AG04450 (cell line): ENCODE results near the gene SEC24D. TPM values are rescaled to one million over a fixed set of nuclear protein-coding genes. Genes with fewer than 3 reads are reported as not detected.

Experiments used
- CTCF ChIA-PET: fragments of 300-600, 350-600 bp; formaldehyde crosslinking; extraction: SDS; loops from one replicate; lab custom pipeline; 2022; ENCODE audit warnings: antibody characterized with exemption, inconsistent platforms; lab: Charles Lee
- POLR2A ChIA-PET: fragments of 350-600 bp; formaldehyde crosslinking; extraction: SDS; loops from one replicate; lab custom pipeline; 2021; ENCODE audit warnings: antibody characterized with exemption, inconsistent platforms; lab: Yijun Ruan, JAX
- DNase-seq: peaks from one replicate; pipeline ENCODE4 v3.0.0-alpha.2; 2011; ENCODE audit warnings: low read depth, low spot score
- H3K27ac ChIP-seq: one replicate; pipeline ENCODE4 v1.5.1; 2012; ENCODE audit warnings: low read depth, low read length, control low read depth
- H3K27me3 ChIP-seq: one replicate; pipeline ENCODE4 v1.6.0; 2012; ENCODE audit warnings: low read length; ENCODE audit not compliant: control insufficient read depth, insufficient read depth
- H3K4me3 ChIP-seq: 2 replicates; pipeline ENCODE4 v1.5.1; 2011; ENCODE audit warnings: mild to moderate bottlenecking, low read depth, low read length, control low read depth
- H3K9me3 ChIP-seq: 2 replicates; pipeline ENCODE4 v1.5.1; 2012; ENCODE audit warnings: low read length; ENCODE audit not compliant: control insufficient read depth, insufficient read depth
- polyA plus RNA-seq: library from polyadenylated mRNA; depleted of rRNA; stranded (reverse); fragments of >200 nt; gene quantifications from 2 replicates; pipeline ENCODE4 v1.2.3, GENCODE V29; 2011
- TF ChIP-seq, protein P1 (sequence below): IDR thresholded peaks from 2 replicates; pipeline ENCODE4 v1.5.1; 2011; ENCODE audit warnings: low read depth, low read length, control low read depth, inconsistent platforms

SEC24D gene
- polyA plus RNA-seq, 1 experiment, result 113 TPM

DNA sequence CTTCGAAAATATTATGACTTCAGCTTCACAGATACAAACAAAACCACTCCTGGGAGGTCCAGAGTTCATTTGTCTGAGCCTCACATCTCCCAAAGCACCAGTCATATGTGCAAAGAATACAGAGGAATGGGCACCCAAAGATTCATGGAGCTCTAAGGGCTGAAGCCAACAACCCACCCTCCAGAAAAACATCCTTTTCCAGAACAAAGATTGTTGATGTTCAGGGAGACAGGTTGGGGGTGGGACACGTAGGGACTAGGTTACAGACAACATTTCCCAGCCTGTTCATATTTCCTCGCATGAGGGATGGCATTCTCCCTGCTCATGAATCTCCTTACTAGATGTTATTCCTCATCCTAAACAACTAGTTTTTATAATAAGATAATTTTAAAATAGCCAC lies 79.5 kb downstream of the SEC24D start:
- no peaks in the 10 kb centered on the region for H3K9me3 ChIP-seq
- POLR2A ChIA-PET, result interaction anchor here (0.6 kb wide), 1 partner anchor 46 kb away, joined by 4 read pairs; no protein-coding TSS in a partner anchor
- CTCF ChIA-PET, result interaction anchor here (0.6 to 1.6 kb wide), 3 partner anchors 15 to 415 kb away, joined by 3 to 7 read pairs (median 3); no protein-coding TSS in a partner anchor
- peak overlapping the region; percentile 32 for H3K27ac ChIP-seq
- H3K4me3 ChIP-seq, result no peak overlapping the region
- DNase-seq, result no peak
- TF ChIP-seq, protein P1, sequence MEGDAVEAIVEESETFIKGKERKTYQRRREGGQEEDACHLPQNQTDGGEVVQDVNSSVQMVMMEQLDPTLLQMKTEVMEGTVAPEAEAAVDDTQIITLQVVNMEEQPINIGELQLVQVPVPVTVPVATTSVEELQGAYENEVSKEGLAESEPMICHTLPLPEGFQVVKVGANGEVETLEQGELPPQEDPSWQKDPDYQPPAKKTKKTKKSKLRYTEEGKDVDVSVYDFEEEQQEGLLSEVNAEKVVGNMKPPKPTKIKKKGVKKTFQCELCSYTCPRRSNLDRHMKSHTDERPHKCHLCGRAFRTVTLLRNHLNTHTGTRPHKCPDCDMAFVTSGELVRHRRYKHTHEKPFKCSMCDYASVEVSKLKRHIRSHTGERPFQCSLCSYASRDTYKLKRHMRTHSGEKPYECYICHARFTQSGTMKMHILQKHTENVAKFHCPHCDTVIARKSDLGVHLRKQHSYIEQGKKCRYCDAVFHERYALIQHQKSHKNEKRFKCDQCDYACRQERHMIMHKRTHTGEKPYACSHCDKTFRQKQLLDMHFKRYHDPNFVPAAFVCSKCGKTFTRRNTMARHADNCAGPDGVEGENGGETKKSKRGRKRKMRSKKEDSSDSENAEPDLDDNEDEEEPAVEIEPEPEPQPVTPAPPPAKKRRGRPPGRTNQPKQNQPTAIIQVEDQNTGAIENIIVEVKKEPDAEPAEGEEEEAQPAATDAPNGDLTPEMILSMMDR, result no peak
- no peaks in the 10 kb centered on the region for H3K27me3 ChIP-seq

DNA sequence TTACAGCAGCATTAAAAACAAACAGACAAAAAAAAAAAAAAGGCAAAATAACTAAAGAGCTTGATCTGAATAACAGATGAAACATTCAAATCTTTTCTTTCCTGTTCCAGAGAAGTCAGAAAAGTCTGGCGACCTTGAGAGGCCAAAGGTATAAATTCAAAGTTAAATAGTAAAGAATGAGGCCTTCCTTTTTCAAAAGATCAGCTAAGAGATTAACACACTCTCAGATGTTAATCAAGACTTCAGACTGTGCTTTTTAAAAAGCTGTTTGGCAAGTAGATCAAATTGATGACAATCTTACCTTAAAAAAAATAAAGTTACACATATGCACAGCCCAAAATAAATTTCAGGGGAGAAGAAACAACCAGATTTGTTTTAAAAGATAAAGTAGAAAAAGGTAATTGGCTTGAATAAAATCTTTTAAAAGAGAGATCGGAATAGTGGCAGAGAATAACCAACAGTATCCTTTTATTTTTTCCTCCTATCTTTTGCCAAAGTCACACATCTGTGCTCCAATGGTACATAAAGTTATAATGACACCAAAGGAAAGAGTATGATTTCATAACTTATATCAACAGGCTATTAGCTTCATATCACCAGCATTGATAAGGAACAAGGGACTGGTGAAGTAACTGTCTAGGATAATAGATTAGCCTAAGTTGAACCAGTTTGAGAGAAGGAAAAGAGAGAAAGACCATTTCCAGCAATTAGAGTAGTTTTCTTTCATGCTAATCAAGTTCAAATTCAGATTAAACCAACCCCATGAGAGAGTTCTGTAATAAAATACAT lies 80.3 kb downstream of the SEC24D start:
- Histone ChIP-seq H3K9me3 (no peaks in the 10 kb centered on the region), H3K27me3 (no peaks in the 10 kb centered on the region), H3K27ac (no peak overlapping the region), H3K4me3 (no peak overlapping the region)
- TF ChIP-seq, protein P1, result no peak
- ChIA-PET CTCF (interaction anchor here (0.9 to 1.6 kb wide), 4 partner anchors 14 to 136 kb away, joined by 3 to 7 read pairs (median 4); no protein-coding TSS in a partner anchor), POLR2A (no interaction called here)
- no peak for DNase-seq

DNA sequence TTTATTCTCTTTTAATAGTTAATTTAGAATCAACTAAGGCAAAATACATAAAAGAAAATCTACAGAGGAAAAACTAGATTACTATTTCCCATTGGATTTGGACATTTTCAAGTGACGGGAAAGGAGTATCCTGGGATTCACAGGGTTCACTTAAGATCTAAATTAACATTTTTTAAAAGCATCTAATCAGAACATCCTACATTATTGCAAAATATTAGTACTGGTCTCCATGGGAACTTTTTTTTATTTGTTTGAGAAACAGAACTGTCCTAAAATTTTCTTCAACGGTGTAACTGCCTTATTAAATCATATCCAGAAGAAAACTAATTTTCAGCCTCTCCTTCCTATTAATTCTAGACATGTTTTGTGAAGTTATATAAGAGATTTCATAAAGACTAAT lies 81.0 kb downstream of the SEC24D start:
- POLR2A ChIA-PET, result no interaction called here
- no peaks in the 10 kb centered on the region for H3K9me3 ChIP-seq
- no peaks in the 10 kb centered on the region for H3K27me3 ChIP-seq
- DNase-seq, result no peak
- no peak overlapping the region for H3K4me3 ChIP-seq
- TF ChIP-seq, protein P1, result no peak
- no peak overlapping the region for H3K27ac ChIP-seq
- CTCF ChIA-PET, result interaction anchor here (1.5 kb wide), 1 partner anchor 13 kb away, joined by 5 read pairs; no protein-coding TSS in a partner anchor

DNA sequence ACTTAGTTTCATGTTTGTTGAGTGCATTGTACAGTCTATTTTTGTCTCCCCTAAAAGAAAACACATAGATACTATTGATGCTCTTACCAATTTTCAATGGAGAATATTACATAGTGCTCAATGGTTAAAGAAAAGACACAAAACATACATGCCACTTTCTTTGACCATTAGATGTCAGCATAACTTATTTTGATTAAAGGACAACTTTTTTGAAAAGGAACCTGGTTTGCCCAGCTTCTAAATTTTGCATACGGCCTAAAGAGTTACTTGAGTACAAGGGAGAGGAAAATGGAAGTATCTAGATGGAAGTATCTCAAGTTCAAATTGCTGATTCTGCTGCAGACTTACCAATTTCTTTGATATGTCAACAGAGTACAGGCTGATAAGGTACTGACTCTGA lies 82.2 kb downstream of the SEC24D start:
- TF ChIP-seq, protein P1, result no peak
- DNase-seq, result no peak
- ChIA-PET POLR2A (no interaction called here), CTCF (interaction anchor here (1.0 to 1.3 kb wide), 4 partner anchors 12 to 152 kb away, joined by 3 to 4 read pairs (median 4); no protein-coding TSS in a partner anchor)
- Histone ChIP-seq H3K27ac (no peak overlapping the region), H3K27me3 (no peaks in the 10 kb centered on the region), H3K9me3 (no peaks in the 10 kb centered on the region), H3K4me3 (no peak overlapping the region)

DNA sequence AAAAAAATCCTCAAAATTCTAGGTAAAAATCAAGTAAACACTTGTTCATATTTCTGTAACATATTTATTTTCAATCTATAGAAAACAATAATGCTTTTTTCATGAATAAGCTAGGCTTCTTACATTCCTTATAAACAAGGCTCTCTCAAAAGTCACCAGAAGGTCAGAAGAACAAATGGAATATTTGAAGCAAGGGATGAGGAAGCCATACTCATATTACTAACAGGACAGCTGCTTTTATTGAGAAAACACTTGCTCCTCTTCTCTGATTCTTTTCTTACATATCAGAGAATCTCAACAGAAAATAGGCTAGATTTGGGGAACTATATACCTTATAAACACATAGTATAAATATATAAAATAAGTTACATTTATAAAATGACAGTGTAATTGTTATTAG lies 82.8 kb downstream of the SEC24D start:
- H3K4me3 ChIP-seq, result no peak overlapping the region
- H3K27me3 ChIP-seq, result no peaks in the 10 kb centered on the region
- DNase-seq, result no peak
- POLR2A ChIA-PET, result no interaction called here
- TF ChIP-seq, protein P1, result no peak
- CTCF ChIA-PET, result interaction anchor here (1.0 to 1.3 kb wide), 4 partner anchors 12 to 152 kb away, joined by 3 to 4 read pairs (median 4); no protein-coding TSS in a partner anchor
- no peaks in the 10 kb centered on the region for H3K9me3 ChIP-seq
- H3K27ac ChIP-seq, result no peak overlapping the region
